Keratinocyte (primary cell): ENCODE measurements around the gene GJB4. TPM values are rescaled to one million over a fixed set of nuclear protein-coding genes. Genes with fewer than 3 reads are reported as not detected.

Experiments used
- DNase-seq: peaks from one replicate; pipeline ENCODE4 v3.0.0-alpha.2; 2011; ENCODE audit warnings: low read depth, missing footprints, low spot score
- FAIRE-seq: peaks from 2 replicates; lab custom pipeline; 2011; peaks lifted over from hg19 to GRCh38; lab: Jason Lieb, UNC
- H2AFZ ChIP-seq: 2 replicates; pipeline ENCODE4 v1.6.0; 2012; ENCODE audit warnings: low read length, control low read depth, inconsistent platforms; ENCODE audit not compliant: control insufficient read depth
- H3K27ac ChIP-seq: 2 replicates; pipeline ENCODE4 v1.5.1; 2011; ENCODE audit warnings: low read length; ENCODE audit not compliant: control insufficient read depth, insufficient read depth
- H3K27me3 ChIP-seq: 3 replicates; pipeline ENCODE4 v1.6.0; 2011; ENCODE audit warnings: low read length; ENCODE audit not compliant: control insufficient read depth, insufficient read depth; ENCODE audit errors: extremely low read depth
- H3K36me3 ChIP-seq, 2 experiments: 2 replicates in 1 of 2; 3 replicates in 1 of 2; pipeline ENCODE4 v1.5.1; 2011; ENCODE audit warnings: low read length in 2 of 2, mild to moderate bottlenecking in 1 of 2; ENCODE audit not compliant: control insufficient read depth in 2 of 2, insufficient read depth in 2 of 2; ENCODE audit errors: extremely low read depth in 1 of 2
- H3K4me1 ChIP-seq: 3 replicates; pipeline ENCODE4 v1.5.1; 2011; ENCODE audit warnings: low read length; ENCODE audit not compliant: control insufficient read depth, insufficient read depth; ENCODE audit errors: extremely low read depth
- H3K4me2 ChIP-seq: 3 replicates; pipeline ENCODE4 v1.6.0; 2011; ENCODE audit warnings: low read depth, low read length; ENCODE audit not compliant: control insufficient read depth, insufficient read depth; ENCODE audit errors: extremely low read depth
- H3K4me3 ChIP-seq, 3 experiments: fragments of 200-600 bp in 1 of 3; sonication (generic) in 1 of 3; 2 replicates in 2 of 3; 3 replicates in 1 of 3; pipeline ENCODE4 v1.5.1; 2011 to 2016; ENCODE audit warnings: low read length in 3 of 3, mild to moderate bottlenecking in 3 of 3, control low read depth in 2 of 3, inconsistent platforms in 1 of 3, low read depth in 1 of 3, mixed read lengths in 1 of 3, mixed run types in 1 of 3, moderate library complexity in 1 of 3; ENCODE audit not compliant: control insufficient read depth in 2 of 3, insufficient read depth in 2 of 3; ENCODE audit errors: extremely low read depth in 1 of 3
- H3K79me2 ChIP-seq: 2 replicates; pipeline ENCODE4 v1.6.0; 2012; ENCODE audit warnings: low read length; ENCODE audit not compliant: control insufficient read depth, insufficient read depth
- H3K9ac ChIP-seq: 3 replicates; pipeline ENCODE4 v1.6.0; 2011; ENCODE audit warnings: low read length; ENCODE audit not compliant: control insufficient read depth, insufficient read depth; ENCODE audit errors: extremely low read depth
- H3K9me1 ChIP-seq: 3 replicates; pipeline ENCODE4 v1.6.0; 2011; ENCODE audit warnings: low read length; ENCODE audit not compliant: control insufficient read depth, insufficient read depth; ENCODE audit errors: extremely low read depth
- H3K9me3 ChIP-seq: 2 replicates; pipeline ENCODE4 v1.5.1; 2012; ENCODE audit warnings: low read depth, low read length; ENCODE audit not compliant: control insufficient read depth
- H4K20me1 ChIP-seq: 3 replicates; pipeline ENCODE4 v1.6.0; 2011; ENCODE audit warnings: low read length; ENCODE audit not compliant: control insufficient read depth, insufficient read depth; ENCODE audit errors: extremely low read depth
- CTCF ChIP-seq, 3 experiments: IDR thresholded peaks in 1 of 3; conservative IDR thresholded peaks in 1 of 3; optimal IDR thresholded peaks in 1 of 3; 2 replicates in 2 of 3; 3 replicates in 1 of 3; pipeline versions ENCODE3 to v1.5.1; 2011; ENCODE audit warnings: low read length in 3 of 3, mild to moderate bottlenecking in 3 of 3, moderate library complexity in 2 of 3, control low read depth in 1 of 3, inconsistent platforms in 1 of 3; ENCODE audit not compliant: insufficient read depth in 2 of 3; ENCODE audit errors: extremely low read depth in 1 of 3
- EZH2 ChIP-seq: IDR thresholded peaks from one replicate; pipeline ENCODE4 v1.6.1; 2012; ENCODE audit warnings: inconsistent platforms, mild to moderate bottlenecking, low read length, moderate library complexity
- dilution Hi-C: fragments of 300-500 bp; cut with MboI; formaldehyde crosslinking; loops from one replicate; pipeline ENCODE4 v1.7.0; 2020; ENCODE audit warnings: low sequenced_read_pairs; ENCODE audit not compliant: extremely low pct_ligation_motif_present
- polyA plus RNA-seq, 5 experiments: library from polyadenylated mRNA; depleted of rRNA in 3 of 5; stranded (reverse) in 3 of 5; stranded (forward) in 1 of 5; unstranded in 1 of 5; fragments of >200 nt; gene quantifications; 1 replicate in 1 of 5; 2 replicates in 3 of 5; 3 replicates in 1 of 5; pipeline versions ENCODE4 v1.2.1 to v1.2.3, GENCODE V29; 2011 to 2012; ENCODE audit warnings: missing spikeins in 2 of 5, low read depth in 1 of 5, low replicate concordance in 1 of 5

GJB4 gene
- polyA plus RNA-seq, 1 donor (not counting 4 experiments of a cell fraction or from before 2014, with no cell fraction given): 18.1 TPM

DNA sequence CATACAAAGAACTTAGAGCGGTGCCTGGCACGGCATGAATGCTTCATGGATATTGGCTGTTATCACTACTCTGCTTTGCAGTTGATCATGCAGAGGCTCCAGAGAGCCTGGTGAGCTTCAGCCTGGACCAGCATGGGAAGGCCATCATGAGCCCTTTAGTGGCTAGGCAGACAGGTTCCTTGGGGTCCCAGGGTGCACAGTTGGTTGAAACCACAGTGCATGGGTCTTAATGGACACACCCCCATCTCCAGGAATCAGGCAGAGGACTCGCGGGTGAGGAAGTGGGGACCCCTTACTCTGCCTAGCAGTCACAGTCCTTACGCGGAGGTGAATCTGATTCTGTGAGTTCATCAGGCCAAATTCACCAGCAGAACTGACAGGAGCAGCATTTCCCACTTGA lies 3.6 kb upstream of the GJB4 start:
- no peaks in the 10 kb centered on the region for H4K20me1 ChIP-seq
- peak overlapping the region; percentile 49 to 94 (median 82) for H3K4me3 ChIP-seq
- FAIRE-seq (peak; percentile 74), DNase-seq (no peak)
- H3K9ac ChIP-seq: peak overlapping the region; percentile 96
- H3K9me3 ChIP-seq: peaks cover 5% of the 10 kb centered on the region
- peak overlapping the region; percentile 98 for H3K27ac ChIP-seq
- H3K4me1 ChIP-seq: peaks cover 68% of the 10 kb centered on the region
- H2AFZ ChIP-seq: no peak overlapping the region
- H3K36me3 ChIP-seq: peaks cover 16 to 30% of the 10 kb centered on the region in 2 experiments
- peak overlapping the region; percentile 97 for H3K4me2 ChIP-seq
- dilution Hi-C loops: no loop called here
- no peaks in the 10 kb centered on the region for H3K27me3 ChIP-seq
- TF ChIP-seq CTCF (optimal IDR thresholded peaks at IDR 0.05 in 1 of 3, IDR thresholded peaks at IDR 0.05 in 1 of 3, conservative IDR thresholded peaks at IDR 0.05 in 1 of 3; ENCODE audit: extremely low read depth in 1 of 3, insufficient read depth in 2 of 3, low read length in 3 of 3): no peak
- TF ChIP-seq EZH2: no peak
- peaks cover 51% of the 10 kb centered on the region for H3K79me2 ChIP-seq
- no peaks in the 10 kb centered on the region for H3K9me1 ChIP-seq

DNA sequence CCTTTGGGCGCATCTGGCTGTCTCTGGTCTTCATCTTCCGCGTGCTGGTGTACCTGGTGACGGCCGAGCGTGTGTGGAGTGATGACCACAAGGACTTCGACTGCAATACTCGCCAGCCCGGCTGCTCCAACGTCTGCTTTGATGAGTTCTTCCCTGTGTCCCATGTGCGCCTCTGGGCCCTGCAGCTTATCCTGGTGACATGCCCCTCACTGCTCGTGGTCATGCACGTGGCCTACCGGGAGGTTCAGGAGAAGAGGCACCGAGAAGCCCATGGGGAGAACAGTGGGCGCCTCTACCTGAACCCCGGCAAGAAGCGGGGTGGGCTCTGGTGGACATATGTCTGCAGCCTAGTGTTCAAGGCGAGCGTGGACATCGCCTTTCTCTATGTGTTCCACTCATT lies 2.2 kb upstream of the GJB4 start:
- peaks cover 5% of the 10 kb centered on the region for H3K9me3 ChIP-seq
- H3K9ac ChIP-seq: no peak overlapping the region
- TF ChIP-seq CTCF (optimal IDR thresholded peaks at IDR 0.05 in 1 of 3, IDR thresholded peaks at IDR 0.05 in 1 of 3, conservative IDR thresholded peaks at IDR 0.05 in 1 of 3; ENCODE audit: extremely low read depth in 1 of 3, insufficient read depth in 2 of 3, low read length in 3 of 3) (no peak), EZH2 (no peak)
- H3K4me2 ChIP-seq: peak overlapping the region; percentile 97
- no peaks in the 10 kb centered on the region for H4K20me1 ChIP-seq
- H3K36me3 ChIP-seq: peaks cover 16 to 35% of the 10 kb centered on the region in 2 experiments
- no peak for FAIRE-seq
- H3K4me1 ChIP-seq: peaks cover 80% of the 10 kb centered on the region
- no peaks in the 10 kb centered on the region for H3K27me3 ChIP-seq
- H3K27ac ChIP-seq: no peak overlapping the region
- H3K4me3 ChIP-seq: no peak overlapping the region
- dilution Hi-C loops: no loop called here
- H3K9me1 ChIP-seq: no peaks in the 10 kb centered on the region
- no peak for DNase-seq
- peaks cover 63% of the 10 kb centered on the region for H3K79me2 ChIP-seq
- no peak overlapping the region for H2AFZ ChIP-seq
